HUES64 (cell line): ENCODE measurements around the gene TAF3.

Source experiments
- H3K27ac ChIP-seq: 2 replicates; pipeline ENCODE4 v1.7.0; 2013; ENCODE audit warnings: low read depth, low read length, inconsistent platforms
- H3K27me3 ChIP-seq: 2 replicates; pipeline ENCODE4 v1.6.1; 2013; ENCODE audit warnings: mild to moderate bottlenecking, low read length; ENCODE audit not compliant: insufficient read depth
- H3K36me3 ChIP-seq: 2 replicates; pipeline ENCODE4 v1.6.1; 2013; ENCODE audit warnings: mild to moderate bottlenecking, low read length; ENCODE audit not compliant: insufficient read depth
- H3K4me1 ChIP-seq: 2 replicates; pipeline ENCODE4 v1.6.1; 2013; ENCODE audit warnings: mild to moderate bottlenecking, low read length, moderate library complexity; ENCODE audit not compliant: insufficient read depth
- H3K4me3 ChIP-seq: 2 replicates; pipeline ENCODE4 v1.5.1; 2013; ENCODE audit warnings: mild to moderate bottlenecking, low read length, moderate library complexity
- H3K9ac ChIP-seq: 2 replicates; pipeline ENCODE4 v1.6.1; 2013; ENCODE audit warnings: mild to moderate bottlenecking, low read depth, low read length
- H3K9me3 ChIP-seq: 2 replicates; pipeline ENCODE4 v1.6.1; 2013; ENCODE audit warnings: low read depth, low read length; ENCODE audit not compliant: insufficient read depth
- WGBS: fragments of 150-250, 120-280 bp; methylation state at CpG from one replicate; pipeline ENCODE4 v1.1.7; 2013; ENCODE audit warnings: missing lambda C conversion rate; 5-methylcytosine and 5-hydroxymethylcytosine counted together

Gene TAF3

GRCh38 chr10:8041992-8042720 lies 223.9 kb downstream of the TAF3 start:
- 5% methylated on average over 16 of the region's 17 CpGs for WGBS
- H3K36me3 ChIP-seq = no peaks in the 10 kb centered on the region
- H3K27me3 ChIP-seq = peaks cover 100% of the 10 kb centered on the region
- no peak overlapping the region for H3K27ac ChIP-seq
- H3K4me1 ChIP-seq = peaks cover 38% of the 10 kb centered on the region
- no peak overlapping the region for H3K4me3 ChIP-seq
- H3K9me3 ChIP-seq = no peaks in the 10 kb centered on the region
- no peak overlapping the region for H3K9ac ChIP-seq

DNA sequence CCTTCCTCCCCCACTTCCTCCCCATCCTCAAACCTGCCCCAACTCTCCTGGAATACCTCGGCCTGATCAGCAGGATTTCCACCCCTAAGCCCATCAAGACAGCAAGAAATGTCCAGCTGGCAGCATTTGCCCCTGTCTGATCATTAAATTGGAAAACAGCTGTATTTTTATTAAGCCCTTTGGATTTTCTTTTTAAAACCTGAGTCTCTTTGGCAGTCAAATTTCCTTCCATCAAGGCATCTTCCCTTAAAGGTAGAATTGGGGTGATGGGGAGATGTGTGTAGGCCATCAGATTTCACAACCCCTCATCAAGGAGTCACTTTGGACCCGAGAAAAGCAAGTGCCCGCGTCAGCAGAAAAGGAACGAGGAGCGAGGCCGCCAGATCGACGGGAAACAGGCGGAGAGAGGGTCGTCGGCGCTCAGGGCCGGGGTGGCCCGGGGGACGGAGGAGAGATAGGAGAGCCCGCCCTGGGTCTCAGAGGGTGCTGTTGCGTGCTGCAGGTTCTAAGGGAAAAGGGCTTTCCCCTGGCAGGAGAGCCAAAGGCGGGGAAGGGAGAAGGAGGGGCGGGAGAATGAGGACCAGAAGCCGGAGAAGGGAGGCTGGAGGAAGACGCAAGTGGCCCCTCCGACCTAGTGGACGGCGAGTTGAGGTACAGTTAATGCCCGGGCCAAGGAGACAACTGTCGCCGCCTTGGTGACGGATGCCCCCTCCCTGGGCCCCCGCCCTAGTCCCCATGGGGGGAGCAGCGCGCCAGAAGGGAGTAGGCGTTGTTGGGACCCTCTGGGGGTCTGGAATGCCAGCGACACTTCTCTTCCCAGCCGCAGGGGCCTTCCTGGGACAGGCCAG lies 224.6 kb downstream of the TAF3 start:
- H3K9me3 ChIP-seq = no peaks in the 10 kb centered on the region

GRCh38 chr10:8043569-8044306 lies 225.4 kb downstream of the TAF3 start:
- H3K27ac ChIP-seq = no peak overlapping the region
- H3K4me1 ChIP-seq = peaks cover 49% of the 10 kb centered on the region
- no peaks in the 10 kb centered on the region for H3K36me3 ChIP-seq
- H3K9ac ChIP-seq = no peak overlapping the region
- WGBS = under 1% methylated on average over 31 of the region's 31 CpGs
- H3K4me3 ChIP-seq = peak overlapping the region; percentile 30; the same call in 1 of the 2 replicates
- H3K27me3 ChIP-seq = peaks cover 100% of the 10 kb centered on the region
- H3K9me3 ChIP-seq = no peaks in the 10 kb centered on the region

More for the DNA sequence above, 224.6 kb downstream of the TAF3 start:
- no peaks in the 10 kb centered on the region for H3K36me3 ChIP-seq
- no peak overlapping the region for H3K27ac ChIP-seq
- H3K27me3 ChIP-seq = peaks cover 100% of the 10 kb centered on the region
- 1% methylated on average over 35 of the region's 35 CpGs for WGBS
- no peak overlapping the region for H3K9ac ChIP-seq
- H3K4me3 ChIP-seq = no peak overlapping the region
- H3K4me1 ChIP-seq = peaks cover 42% of the 10 kb centered on the region

- H3K9me3 ChIP-seq = no peaks in the 10 kb centered on the region
- no peaks in the 10 kb centered on the region for H3K36me3 ChIP-seq
- H3K4me3 ChIP-seq = peak overlapping the region; percentile 52
- WGBS = 2% methylated on average over 9 of the region's 12 CpGs
- H3K27ac ChIP-seq = no peak overlapping the region
- peaks cover 100% of the 10 kb centered on the region for H3K27me3 ChIP-seq
- H3K4me1 ChIP-seq = peaks cover 53% of the 10 kb centered on the region
- no peak overlapping the region for H3K9ac ChIP-seq
Measured at GRCh38 chr10:8044331-8044907, 226.1 kb downstream of the TAF3 start.

DNA sequence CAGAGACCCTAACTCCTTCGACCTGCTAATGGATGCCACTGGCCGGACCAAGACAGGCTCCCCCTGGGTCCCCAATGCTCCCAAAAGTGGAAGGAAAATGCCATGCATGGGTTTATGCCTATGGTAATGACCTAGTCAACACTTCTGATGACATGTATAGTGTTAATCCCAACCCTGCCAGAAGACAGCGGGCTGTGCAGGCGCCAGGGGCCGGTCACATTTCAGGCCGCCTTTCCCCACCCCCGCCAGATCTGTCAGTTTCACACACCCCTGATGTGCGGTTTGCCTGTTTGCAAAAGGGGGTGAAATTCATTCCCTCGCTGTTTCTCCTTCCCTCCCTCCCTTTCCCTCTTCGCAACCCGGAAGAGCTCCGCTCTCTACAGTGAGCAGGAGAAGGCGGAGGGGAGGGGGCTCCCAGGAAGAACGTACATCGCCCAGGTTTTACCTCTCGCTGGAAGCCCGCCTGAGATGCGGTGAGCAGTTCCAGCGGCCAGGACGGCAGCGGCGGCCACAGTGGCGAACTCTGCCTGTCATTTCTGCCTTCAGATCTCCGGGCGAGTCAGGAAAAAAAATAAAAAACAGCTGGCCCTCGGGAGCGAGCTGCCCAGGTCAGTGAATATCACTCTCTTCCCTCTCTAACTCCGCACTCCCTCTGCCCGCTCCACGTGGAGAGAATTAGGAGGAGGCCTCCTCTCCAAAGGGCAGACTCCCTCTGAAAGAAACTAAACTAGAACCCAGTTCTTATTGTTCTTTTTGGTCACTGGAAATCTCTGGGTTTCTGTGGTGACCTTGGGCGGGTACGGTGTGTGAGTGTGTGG lies 226.8 kb downstream of the TAF3 start:
- peak overlapping the region; percentile 52 for H3K4me3 ChIP-seq

DNA sequence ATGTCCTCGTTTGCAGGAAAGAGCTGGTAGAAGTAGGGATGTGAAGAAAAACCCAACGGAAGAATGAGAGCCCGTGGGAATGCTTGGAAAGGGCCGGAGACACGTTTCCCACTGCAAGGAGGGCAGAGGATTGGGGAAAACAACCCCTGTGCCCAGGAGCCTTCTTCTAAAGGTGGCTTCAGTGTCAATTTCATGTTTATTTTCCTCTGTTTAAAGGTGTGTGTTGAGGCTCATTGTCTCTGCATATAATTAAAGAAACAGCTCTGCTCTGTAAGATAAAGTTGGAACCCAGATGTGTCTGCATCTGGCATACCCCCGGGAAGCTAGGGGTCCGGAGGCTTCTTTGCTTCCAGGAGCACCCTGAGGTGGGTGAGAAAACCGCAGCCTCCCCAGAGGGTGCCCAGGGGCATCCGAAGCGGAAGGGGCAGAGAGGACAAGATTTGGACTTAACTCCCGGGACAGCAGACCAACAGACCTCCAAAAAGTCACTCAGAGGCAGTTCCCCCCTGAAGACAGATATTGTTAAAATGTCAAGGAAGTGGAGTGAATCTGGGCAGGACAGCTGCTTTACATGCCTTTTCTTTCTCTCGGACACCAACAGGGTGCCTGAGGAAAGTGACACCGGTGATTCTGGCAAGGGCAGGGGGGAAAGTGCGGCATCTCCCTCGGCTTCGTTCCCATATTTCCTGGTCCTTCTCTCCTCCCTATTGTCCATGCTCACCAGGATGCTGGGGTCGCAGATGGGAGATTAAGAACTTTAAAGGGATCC lies 227.6 kb downstream of the TAF3 start:
- Histone ChIP-seq H3K4me3 (peak overlapping the region; percentile 52), H3K9me3 (no peaks in the 10 kb centered on the region), H3K4me1 (peaks cover 53% of the 10 kb centered on the region), H3K27me3 (peaks cover 100% of the 10 kb centered on the region), H3K27ac (no peak overlapping the region), H3K9ac (no peak overlapping the region), H3K36me3 (no peaks in the 10 kb centered on the region)
- WGBS = 2% methylated on average over 17 of the region's 17 CpGs

More for the DNA sequence above, 226.8 kb downstream of the TAF3 start:
- WGBS = 2% methylated on average over 29 of the region's 32 CpGs
- Histone ChIP-seq H3K9ac (no peak overlapping the region), H3K27ac (no peak overlapping the region), H3K4me1 (peaks cover 53% of the 10 kb centered on the region), H3K9me3 (no peaks in the 10 kb centered on the region), H3K27me3 (peaks cover 100% of the 10 kb centered on the region), H3K36me3 (no peaks in the 10 kb centered on the region)

DNA sequence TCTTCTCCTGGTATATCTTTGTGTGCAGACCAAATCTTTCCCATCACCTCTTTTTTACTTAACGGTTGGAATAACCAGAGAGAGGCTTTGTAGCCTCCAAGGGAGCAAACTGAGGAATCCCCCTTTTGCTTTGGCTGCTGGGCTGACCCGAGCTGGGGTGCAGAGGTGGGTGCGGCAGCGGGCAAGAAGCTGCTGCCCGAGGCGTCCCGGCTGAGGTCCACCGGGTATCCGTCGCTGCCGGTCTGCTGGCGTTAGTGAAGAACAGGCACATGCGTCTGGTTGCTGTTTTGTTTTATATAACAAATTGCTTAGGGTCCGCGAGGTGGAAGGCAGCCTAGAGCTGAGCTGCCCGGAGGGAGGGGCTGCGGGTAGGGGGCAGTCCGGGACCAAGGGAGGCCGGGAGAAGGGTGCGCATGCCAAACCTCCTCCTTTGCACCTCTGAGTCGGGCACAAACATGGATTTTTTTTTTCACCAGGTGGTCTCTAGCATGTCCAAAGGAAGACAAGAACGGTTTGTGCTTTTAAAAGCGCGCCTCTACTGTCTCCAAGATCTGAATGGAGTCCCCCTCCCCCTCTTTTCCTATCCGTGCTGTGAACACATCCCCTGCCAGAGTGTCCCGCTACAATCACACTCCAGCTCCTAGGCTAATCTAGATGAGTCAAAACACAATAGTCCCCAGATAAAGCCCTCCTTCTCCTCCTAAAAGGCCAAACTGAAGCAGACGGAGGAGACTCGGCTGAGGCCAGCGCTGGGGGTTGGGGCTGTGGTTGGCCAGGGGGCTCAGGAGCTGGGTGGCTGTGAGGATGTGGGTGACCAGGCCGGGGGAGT lies 229.4 kb downstream of the TAF3 start:
- Histone ChIP-seq H3K4me1 (peaks cover 51% of the 10 kb centered on the region), H3K9me3 (no peaks in the 10 kb centered on the region), H3K36me3 (no peaks in the 10 kb centered on the region), H3K4me3 (peak overlapping the region; percentile 30; the same call in 1 of the 2 replicates), H3K27me3 (peaks cover 100% of the 10 kb centered on the region), H3K9ac (no peak overlapping the region), H3K27ac (no peak overlapping the region)
- WGBS = 1% methylated on average over 30 of the region's 30 CpGs

- Histone ChIP-seq H3K4me1 (peaks cover 52% of the 10 kb centered on the region), H3K9ac (no peak overlapping the region), H3K27ac (no peak overlapping the region), H3K4me3 (peak overlapping the region; percentile 30; the same call in 1 of the 2 replicates), H3K36me3 (no peaks in the 10 kb centered on the region), H3K9me3 (no peaks in the 10 kb centered on the region), H3K27me3 (peaks cover 98% of the 10 kb centered on the region)
- 3% methylated on average over 16 of the region's 29 CpGs for WGBS
Measured at GRCh38 chr10:8048281-8049008, 230.1 kb downstream of the TAF3 start.
